ENCODE measurements around the gene COL9A1.

- TF ChIP-seq CTCF (IDR thresholded peaks at IDR 0.05; ENCODE audit: low read depth, low read length), result no peak
- no peak for TF ChIP-seq POLR2A (IDR thresholded peaks at IDR 0.05; ENCODE audit: extremely low read depth, insufficient read length)
- TF ChIP-seq MAX (IDR thresholded peaks at IDR 0.05; ENCODE audit: low read depth, low read length), result no peak
Observed at GRCh38 chr6:70304616-70305015, 1.7 kb upstream of the COL9A1 start.

All from NB4 (cell line).